ENCODE results near the gene ARHGAP29.

- no peak for TF ChIP-seq CTCF (conservative IDR thresholded peaks at IDR 0.05; ENCODE audit: low read depth, low read length)
- TF ChIP-seq EZH2 (IDR thresholded peaks at IDR 0.05; ENCODE audit: borderline replicate concordance, low read depth, low read length, poor library complexity, severe bottlenecking) = no peak
Measured at GRCh38 chr1:94255476-94255875, 18.1 kb upstream of the ARHGAP29 start.

All from A673 (cell line).